Kidney epithelial cell (primary cell): ENCODE measurements around the gene TST. TPM values are rescaled to one million over a fixed set of nuclear protein-coding genes. Genes with fewer than 3 reads are reported as not detected.
A peak's percentile ranks its signal among the peaks of the same experiment; 100 is the strongest.

ENCODE experiments used
- DNase-seq: peaks from one replicate; pipeline ENCODE4 v3.0.0-alpha.2; 2010; ENCODE audit warnings: low read depth
- H3K27me3 ChIP-seq: 2 replicates; pipeline ENCODE4 v1.6.0; 2011; ENCODE audit warnings: low read length; ENCODE audit not compliant: control insufficient read depth, insufficient read depth
- H3K36me3 ChIP-seq: 2 replicates; pipeline ENCODE4 v1.5.1; 2011; ENCODE audit warnings: low read length; ENCODE audit not compliant: control insufficient read depth, insufficient read depth
- H3K4me3 ChIP-seq: 2 replicates; pipeline ENCODE4 v1.5.1; 2011; ENCODE audit warnings: low read depth, mild to moderate bottlenecking, control low read depth, low read length
- total RNA-seq: library from RNA; depleted of rRNA; stranded (reverse); fragments of >200 nt; gene quantifications from 2 replicates; pipeline ENCODE4 v1.2.3, GENCODE V29; 2015
- TF ChIP-seq, protein P1 (sequence below): IDR thresholded peaks from 2 replicates; pipeline ENCODE4 v1.5.1; 2011; ENCODE audit warnings: mild to moderate bottlenecking, moderate library complexity, low read length, control low read depth, inconsistent platforms; ENCODE audit not compliant: insufficient read depth, poor library complexity, severe bottlenecking

The TST gene
- total RNA-seq, 1 donor from 2014 or later = 64.3 TPM

GRCh38 chr22:37018815-37019308 is 385 bp downstream of the TST start:
- Histone ChIP-seq H3K4me3 (peak overlapping the region; percentile 84), H3K27me3 (no peaks in the 10 kb centered on the region), H3K36me3 (peaks cover 3% of the 10 kb centered on the region)
- TF ChIP-seq, protein P1, sequence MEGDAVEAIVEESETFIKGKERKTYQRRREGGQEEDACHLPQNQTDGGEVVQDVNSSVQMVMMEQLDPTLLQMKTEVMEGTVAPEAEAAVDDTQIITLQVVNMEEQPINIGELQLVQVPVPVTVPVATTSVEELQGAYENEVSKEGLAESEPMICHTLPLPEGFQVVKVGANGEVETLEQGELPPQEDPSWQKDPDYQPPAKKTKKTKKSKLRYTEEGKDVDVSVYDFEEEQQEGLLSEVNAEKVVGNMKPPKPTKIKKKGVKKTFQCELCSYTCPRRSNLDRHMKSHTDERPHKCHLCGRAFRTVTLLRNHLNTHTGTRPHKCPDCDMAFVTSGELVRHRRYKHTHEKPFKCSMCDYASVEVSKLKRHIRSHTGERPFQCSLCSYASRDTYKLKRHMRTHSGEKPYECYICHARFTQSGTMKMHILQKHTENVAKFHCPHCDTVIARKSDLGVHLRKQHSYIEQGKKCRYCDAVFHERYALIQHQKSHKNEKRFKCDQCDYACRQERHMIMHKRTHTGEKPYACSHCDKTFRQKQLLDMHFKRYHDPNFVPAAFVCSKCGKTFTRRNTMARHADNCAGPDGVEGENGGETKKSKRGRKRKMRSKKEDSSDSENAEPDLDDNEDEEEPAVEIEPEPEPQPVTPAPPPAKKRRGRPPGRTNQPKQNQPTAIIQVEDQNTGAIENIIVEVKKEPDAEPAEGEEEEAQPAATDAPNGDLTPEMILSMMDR = no peak
- no peak for DNase-seq

- no peak for DNase-seq
- Histone ChIP-seq H3K27me3 (no peaks in the 10 kb centered on the region), H3K4me3 (peak overlapping the region; percentile 84), H3K36me3 (peaks cover 3% of the 10 kb centered on the region)
- TF ChIP-seq, protein P1 = no peak
These were observed 997 bp downstream of the TST start for GRCh38 chr22:37018086-37018814.

GRCh38 chr22:37017356-37017755 is 1.9 kb downstream of the TST start:
- H3K36me3 ChIP-seq = peaks cover 3% of the 10 kb centered on the region
- DNase-seq = no peak
- H3K27me3 ChIP-seq = no peaks in the 10 kb centered on the region
- H3K4me3 ChIP-seq = no peak overlapping the region
- TF ChIP-seq, protein P1 = no peak

- DNase-seq = no peak
- Histone ChIP-seq H3K27me3 (no peaks in the 10 kb centered on the region), H3K36me3 (peaks cover 2% of the 10 kb centered on the region), H3K4me3 (no peak overlapping the region)
- TF ChIP-seq, protein P1 = no peak
These were observed 2.9 kb downstream of the TST start for GRCh38 chr22:37016134-37016910.

DNA sequence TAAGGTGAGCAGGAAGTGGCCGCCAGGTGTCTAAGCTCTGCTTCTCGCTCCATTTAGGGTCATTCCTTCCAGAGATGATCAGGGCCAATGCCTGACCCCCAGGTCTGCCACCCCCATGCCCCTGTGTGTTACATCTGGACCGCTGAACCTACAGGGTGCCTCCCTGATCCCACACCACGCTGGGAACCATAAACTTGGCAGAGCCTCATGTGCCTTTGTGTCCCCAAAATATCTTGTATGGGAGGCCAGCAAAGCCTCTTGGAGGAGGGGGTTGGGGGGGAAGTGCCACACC is 3.7 kb downstream of the TST start:
- H3K36me3 ChIP-seq = peaks cover 2% of the 10 kb centered on the region
- DNase-seq = no peak
- TF ChIP-seq, protein P1 = no peak
- no peaks in the 10 kb centered on the region for H3K27me3 ChIP-seq
- H3K4me3 ChIP-seq = no peak overlapping the region
